MM.1S (cell line): Measurements from ENCODE around the gene KCTD17.

Experiments
- DNase-seq: peaks from one replicate; pipeline ENCODE4 v3.0.0-alpha.2; 2015
- H2AFZ ChIP-seq: fragments of 300-600 bp; sonication (generic); 2 replicates; pipeline ENCODE4 v1.6.0; 2016; ENCODE audit warnings: antibody characterized with exemption, low read length
- H3F3A ChIP-seq: fragments of 300-600 bp; sonication (generic); 2 replicates; pipeline ENCODE4 v1.6.1; 2016; ENCODE audit warnings: mild to moderate bottlenecking, antibody characterized with exemption, low read length, moderate library complexity, mixed read lengths; ENCODE audit not compliant: insufficient read depth
- H3K27ac ChIP-seq: fragments of 300-600 bp; sonication (generic); 2 replicates; pipeline ENCODE4 v1.5.1; 2016; ENCODE audit warnings: mild to moderate bottlenecking, low read length
- H3K27me3 ChIP-seq: fragments of 300-600 bp; sonication (generic); replicated peaks from 2 replicates; pipeline ENCODE4 v1.6.0; 2016; ENCODE audit warnings: low read length; ENCODE audit not compliant: insufficient read depth
- H3K36me3 ChIP-seq: fragments of 300-600 bp; sonication (generic); replicated peaks from 2 replicates; pipeline ENCODE4 v1.6.1; 2016; ENCODE audit warnings: mild to moderate bottlenecking, low read length, mixed read lengths; ENCODE audit not compliant: insufficient read depth
- H3K4me1 ChIP-seq: fragments of 300-600 bp; sonication (generic); 2 replicates; pipeline ENCODE4 v1.6.1; 2016; ENCODE audit warnings: low read length, mixed read lengths
- H3K4me2 ChIP-seq: fragments of 300-600 bp; sonication (generic); 2 replicates; pipeline ENCODE4 v1.6.0; 2016; ENCODE audit warnings: low read depth, low read length
- H3K4me3 ChIP-seq: fragments of 300-600 bp; sonication (generic); 2 replicates; pipeline ENCODE4 v1.5.1; 2016; ENCODE audit warnings: low read length, mixed read lengths
- H3K79me2 ChIP-seq: fragments of 300-600 bp; sonication (generic); 2 replicates; pipeline ENCODE4 v1.6.1; 2016; ENCODE audit warnings: mixed run types, low read length, mixed read lengths
- H3K9ac ChIP-seq: fragments of 300-600 bp; sonication (generic); 2 replicates; pipeline ENCODE4 v1.6.1; 2016; ENCODE audit warnings: low read length, mixed read lengths
- H3K9me2 ChIP-seq: fragments of 300-600 bp; sonication (generic); replicated peaks from 2 replicates; pipeline ENCODE4 v1.6.1; 2016; ENCODE audit warnings: mild to moderate bottlenecking, low read length, mixed read lengths; ENCODE audit not compliant: insufficient read depth
- H3K9me3 ChIP-seq: fragments of 300-600 bp; sonication (generic); replicated peaks from 2 replicates; pipeline ENCODE4 v1.6.1; 2016; ENCODE audit warnings: mild to moderate bottlenecking, low read length, mixed read lengths; ENCODE audit not compliant: insufficient read depth
- H4K20me1 ChIP-seq: fragments of 300-600 bp; sonication (generic); 2 replicates; pipeline ENCODE4 v1.6.1; 2016; ENCODE audit warnings: mild to moderate bottlenecking, low read length, moderate library complexity, mixed read lengths; ENCODE audit not compliant: insufficient read depth
- EZH2 ChIP-seq: fragments of 300-600 bp; sonication (generic); optimal IDR thresholded peaks from 2 replicates; pipeline ENCODE3; 2017; ENCODE audit warnings: low read depth, mild to moderate bottlenecking, antibody characterized with exemption, low read length, mixed read lengths
- EZH2phosphoT487 ChIP-seq: fragments of 300-600 bp; sonication (generic); IDR thresholded peaks from 2 replicates; pipeline ENCODE4 v1.6.1; 2018; ENCODE audit warnings: antibody characterized with exemption, low read length
- TF ChIP-seq, protein P1 (sequence below): fragments of 300-600 bp; sonication (generic); IDR thresholded peaks from 2 replicates; pipeline ENCODE4 v1.5.1; 2016; ENCODE audit warnings: antibody characterized with exemption, low read length, mixed read lengths

KCTD17 gene

DNA sequence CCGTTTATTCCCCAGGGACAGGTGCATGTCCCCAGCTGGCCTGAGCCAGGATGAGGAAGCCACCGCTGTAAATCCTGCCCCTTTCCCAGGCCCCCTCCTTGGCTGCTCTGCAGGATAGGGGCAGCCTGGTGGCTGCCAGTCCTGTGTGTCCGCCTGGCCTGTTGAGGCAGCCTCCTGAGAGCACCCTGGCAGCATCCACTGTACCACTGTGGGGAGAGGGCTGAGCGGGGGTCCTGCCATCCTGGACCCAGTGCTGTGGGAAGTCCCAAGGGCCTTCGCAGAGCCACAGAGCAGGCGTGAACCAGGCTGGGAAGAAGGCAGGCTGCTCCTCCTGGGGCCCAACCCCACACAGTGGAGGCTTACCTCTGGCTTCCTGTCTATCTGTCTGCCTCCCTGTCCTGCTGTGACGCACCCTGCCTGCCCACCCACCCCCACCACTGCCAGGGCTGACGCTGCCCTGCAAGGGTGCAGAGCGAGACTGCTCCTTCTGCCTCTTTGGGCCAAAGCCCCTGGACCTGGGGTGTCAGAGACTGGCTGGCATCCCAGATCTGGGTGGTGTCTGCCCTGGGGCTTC, 8.4 kb downstream of the KCTD17 start:
- H3K36me3 ChIP-seq, result no peaks in the 10 kb centered on the region
- no peak overlapping the region for H3K4me3 ChIP-seq
- no peaks in the 10 kb centered on the region for H3F3A ChIP-seq
- H3K4me1 ChIP-seq, result no peaks in the 10 kb centered on the region
- no peak for TF ChIP-seq EZH2phosphoT487
- TF ChIP-seq, protein P1, sequence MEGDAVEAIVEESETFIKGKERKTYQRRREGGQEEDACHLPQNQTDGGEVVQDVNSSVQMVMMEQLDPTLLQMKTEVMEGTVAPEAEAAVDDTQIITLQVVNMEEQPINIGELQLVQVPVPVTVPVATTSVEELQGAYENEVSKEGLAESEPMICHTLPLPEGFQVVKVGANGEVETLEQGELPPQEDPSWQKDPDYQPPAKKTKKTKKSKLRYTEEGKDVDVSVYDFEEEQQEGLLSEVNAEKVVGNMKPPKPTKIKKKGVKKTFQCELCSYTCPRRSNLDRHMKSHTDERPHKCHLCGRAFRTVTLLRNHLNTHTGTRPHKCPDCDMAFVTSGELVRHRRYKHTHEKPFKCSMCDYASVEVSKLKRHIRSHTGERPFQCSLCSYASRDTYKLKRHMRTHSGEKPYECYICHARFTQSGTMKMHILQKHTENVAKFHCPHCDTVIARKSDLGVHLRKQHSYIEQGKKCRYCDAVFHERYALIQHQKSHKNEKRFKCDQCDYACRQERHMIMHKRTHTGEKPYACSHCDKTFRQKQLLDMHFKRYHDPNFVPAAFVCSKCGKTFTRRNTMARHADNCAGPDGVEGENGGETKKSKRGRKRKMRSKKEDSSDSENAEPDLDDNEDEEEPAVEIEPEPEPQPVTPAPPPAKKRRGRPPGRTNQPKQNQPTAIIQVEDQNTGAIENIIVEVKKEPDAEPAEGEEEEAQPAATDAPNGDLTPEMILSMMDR, result no peak
- TF ChIP-seq EZH2, result no peak
- no peaks in the 10 kb centered on the region for H4K20me1 ChIP-seq
- no peak overlapping the region for H3K4me2 ChIP-seq
- H3K79me2 ChIP-seq, result no peaks in the 10 kb centered on the region
- H3K9ac ChIP-seq, result no peak overlapping the region
- no peak overlapping the region for H3K27ac ChIP-seq
- H3K9me3 ChIP-seq, result no peaks in the 10 kb centered on the region
- H3K9me2 ChIP-seq, result no peaks in the 10 kb centered on the region
- no peak for DNase-seq
- no peak overlapping the region for H2AFZ ChIP-seq
- H3K27me3 ChIP-seq, result peaks cover 18% of the 10 kb centered on the region

DNA sequence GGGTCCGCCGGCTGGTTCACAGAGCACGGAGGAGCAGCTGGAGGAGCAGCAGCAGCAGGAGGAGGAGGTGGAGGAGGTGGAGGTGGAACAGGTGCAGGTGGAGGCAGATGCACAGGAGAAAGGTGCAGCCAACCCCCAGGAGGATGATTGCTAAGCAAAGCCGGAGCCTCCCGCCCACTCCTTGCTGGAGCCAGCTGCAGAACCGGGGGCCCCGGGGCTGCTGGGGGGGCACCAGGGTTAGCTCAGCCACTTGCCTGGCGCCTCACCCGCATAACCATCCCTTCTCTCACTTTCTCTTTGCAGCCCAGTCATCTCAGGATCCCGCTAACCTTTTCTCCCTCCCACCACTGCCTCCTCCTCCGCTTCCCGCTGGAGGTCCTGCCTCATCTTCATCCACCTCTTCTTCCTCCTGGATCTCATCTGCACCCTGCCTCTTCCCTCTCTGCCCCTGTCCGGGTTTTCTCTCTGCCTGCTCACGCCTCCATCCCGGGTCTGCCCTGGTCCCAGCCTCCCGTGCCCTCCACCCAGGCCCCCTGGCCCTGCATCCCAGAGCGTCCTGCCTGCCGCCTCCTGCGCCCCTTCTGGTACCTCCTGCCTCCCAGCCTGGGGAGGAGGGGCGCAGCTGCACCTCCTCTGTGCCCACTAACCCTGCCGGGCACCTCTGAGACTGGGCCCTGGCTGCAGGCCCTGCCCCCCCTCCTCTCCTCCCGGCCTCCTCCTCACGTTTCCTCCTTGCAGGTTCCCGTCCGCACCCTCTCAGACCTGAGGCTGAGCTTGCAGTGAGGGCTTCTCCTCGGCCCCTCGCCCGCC, 9.5 kb downstream of the KCTD17 start:
- Histone ChIP-seq H3K4me2 (no peak overlapping the region), H3K9ac (no peak overlapping the region), H4K20me1 (no peaks in the 10 kb centered on the region), H3K79me2 (no peaks in the 10 kb centered on the region), H3F3A (no peaks in the 10 kb centered on the region), H3K36me3 (no peaks in the 10 kb centered on the region), H3K27me3 (peaks cover 29% of the 10 kb centered on the region), H3K4me3 (no peak overlapping the region), H3K4me1 (no peaks in the 10 kb centered on the region), H3K9me3 (no peaks in the 10 kb centered on the region), H3K27ac (no peak overlapping the region), H2AFZ (no peak overlapping the region), H3K9me2 (no peaks in the 10 kb centered on the region)
- DNase-seq, result no peak
- TF ChIP-seq EZH2phosphoT487, result no peak
- TF ChIP-seq, protein P1, result no peak
- TF ChIP-seq EZH2, result no peak

DNA sequence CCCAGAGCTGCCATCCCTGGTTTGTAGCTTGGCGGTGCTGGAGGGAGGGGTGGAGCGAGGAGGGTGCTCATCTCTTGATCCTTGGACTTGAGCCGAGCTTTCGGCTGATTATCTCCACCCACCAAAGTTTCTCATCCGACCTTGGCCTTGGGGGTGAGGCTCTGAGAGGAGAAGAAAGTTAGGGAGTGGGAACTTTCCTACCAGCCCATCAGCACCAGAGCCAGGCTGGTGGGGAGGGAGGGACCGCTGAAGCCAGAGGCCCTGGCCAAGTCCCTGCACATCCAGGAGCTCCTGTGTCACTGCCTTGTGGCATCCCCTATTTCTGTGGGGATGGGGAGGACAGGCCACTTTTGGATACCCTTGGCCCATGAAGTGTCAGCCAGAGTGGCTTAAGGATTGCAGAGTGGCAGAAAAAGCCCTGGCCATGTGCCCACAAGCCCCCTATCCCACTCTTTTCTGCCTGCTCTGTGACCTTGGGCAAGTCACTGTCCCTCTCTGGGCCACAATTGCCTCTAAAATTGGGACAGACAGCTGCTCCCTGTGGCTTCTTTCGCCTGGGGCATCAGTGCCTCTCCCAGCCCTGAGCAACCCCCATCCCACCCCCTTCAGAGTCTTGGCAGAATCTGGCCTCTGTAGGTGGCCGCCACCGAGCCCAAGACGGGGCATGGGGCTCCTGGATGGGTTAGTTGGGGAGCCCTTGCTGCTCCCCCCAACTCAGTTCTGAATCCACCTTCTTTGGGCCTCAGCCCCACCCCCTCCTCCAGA, 10.3 kb downstream of the KCTD17 start:
- Histone ChIP-seq H3K27me3 (peaks cover 37% of the 10 kb centered on the region), H2AFZ (no peak overlapping the region), H3F3A (no peaks in the 10 kb centered on the region), H3K9ac (no peak overlapping the region), H3K4me1 (no peaks in the 10 kb centered on the region), H3K4me3 (no peak overlapping the region), H3K79me2 (no peaks in the 10 kb centered on the region), H3K9me2 (no peaks in the 10 kb centered on the region), H4K20me1 (no peaks in the 10 kb centered on the region), H3K36me3 (no peaks in the 10 kb centered on the region), H3K4me2 (no peak overlapping the region), H3K27ac (no peak overlapping the region), H3K9me3 (no peaks in the 10 kb centered on the region)
- TF ChIP-seq, protein P1, result no peak
- TF ChIP-seq EZH2phosphoT487 (no peak), EZH2 (no peak)
- DNase-seq, result no peak
